ENCODE measurements around the gene ANKMY2.

ANKMY2 gene

DNA sequence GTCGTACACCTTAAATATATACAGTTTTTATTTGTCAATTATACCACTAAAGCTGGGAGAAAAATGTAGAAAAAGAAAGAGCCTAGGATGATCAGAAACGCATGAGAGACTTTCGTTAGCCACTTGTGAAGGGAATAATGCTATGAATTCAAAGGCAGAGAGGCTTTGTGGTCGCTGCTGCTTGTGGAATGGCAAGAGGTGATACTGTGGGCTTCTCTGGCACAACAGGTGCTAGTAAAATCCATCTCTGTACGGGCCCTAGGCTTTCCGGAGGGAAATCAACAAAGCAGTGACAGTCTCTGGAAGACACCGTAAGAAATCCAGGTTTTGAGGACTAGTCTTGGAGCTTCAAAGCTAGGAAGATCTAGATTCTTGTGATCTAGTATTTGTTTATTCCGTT lies 66.3 kb downstream of the ANKMY2 start:
- no peak for DNase-seq (ENCODE audit: low read depth)

DNA sequence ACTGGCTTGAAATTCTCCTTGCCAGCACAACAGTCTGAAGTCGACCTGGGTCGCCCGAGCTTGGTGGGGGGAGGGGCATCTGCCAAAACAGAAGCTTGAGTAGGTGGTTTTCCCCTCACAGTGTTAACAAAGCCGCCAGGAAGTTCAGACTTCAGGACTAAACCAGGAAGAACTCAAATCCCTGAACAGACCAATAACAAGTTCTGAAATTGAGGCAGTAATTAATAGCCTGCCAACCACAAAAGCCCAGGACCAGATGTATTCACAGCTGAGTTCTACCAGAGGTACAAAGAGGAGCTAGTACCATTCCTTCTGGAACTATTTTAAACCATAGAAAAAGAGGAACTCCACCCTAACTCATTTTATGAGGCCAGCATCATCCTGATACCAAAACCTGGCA lies 73.6 kb downstream of the ANKMY2 start:
- no peak for DNase-seq (ENCODE audit: low read depth)

DNA sequence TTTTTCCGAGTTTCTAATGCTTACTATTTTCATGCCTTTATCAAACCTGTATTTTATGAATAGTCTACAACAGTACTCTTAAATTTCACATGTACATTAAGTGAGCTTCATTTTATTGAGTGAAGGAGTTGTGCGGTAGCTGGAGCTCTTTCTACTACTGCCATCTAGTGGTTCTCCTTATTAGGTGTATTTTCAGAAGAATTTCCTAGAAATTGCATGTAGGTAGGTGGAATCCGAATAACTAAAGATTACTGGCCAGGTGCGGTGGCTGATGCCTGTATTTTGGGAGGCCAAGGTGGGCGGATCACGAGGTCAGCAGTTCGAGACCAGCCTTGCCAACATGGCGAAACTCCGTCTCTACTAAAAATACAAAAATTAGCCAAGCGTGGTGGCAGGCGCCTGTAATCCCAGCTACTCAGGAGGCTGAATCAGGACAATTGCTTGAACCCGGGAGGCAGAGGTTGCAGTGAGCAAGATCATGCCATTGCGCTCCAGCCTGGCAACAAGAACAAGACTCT lies 80.6 kb downstream of the ANKMY2 start:
- no peak for DNase-seq (ENCODE audit: low read depth)

DNA sequence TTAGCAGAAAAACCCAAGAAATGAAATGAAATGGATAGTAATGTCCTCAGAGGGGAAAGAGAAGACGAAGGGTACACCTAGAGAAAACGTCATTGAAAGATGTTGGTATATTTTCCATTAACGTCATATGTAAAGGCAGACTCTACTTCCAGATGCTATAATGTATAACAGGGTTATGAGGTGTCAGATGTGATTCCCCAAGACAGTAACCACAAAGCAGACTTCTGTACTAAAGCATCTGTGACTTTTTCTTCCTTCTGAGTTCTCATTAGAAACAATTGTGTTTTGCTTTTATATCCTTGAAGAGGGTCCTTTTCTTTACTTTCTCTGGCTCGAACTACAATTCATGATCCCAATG lies 81.6 kb downstream of the ANKMY2 start:
- no peak for DNase-seq (ENCODE audit: low read depth)

DNA sequence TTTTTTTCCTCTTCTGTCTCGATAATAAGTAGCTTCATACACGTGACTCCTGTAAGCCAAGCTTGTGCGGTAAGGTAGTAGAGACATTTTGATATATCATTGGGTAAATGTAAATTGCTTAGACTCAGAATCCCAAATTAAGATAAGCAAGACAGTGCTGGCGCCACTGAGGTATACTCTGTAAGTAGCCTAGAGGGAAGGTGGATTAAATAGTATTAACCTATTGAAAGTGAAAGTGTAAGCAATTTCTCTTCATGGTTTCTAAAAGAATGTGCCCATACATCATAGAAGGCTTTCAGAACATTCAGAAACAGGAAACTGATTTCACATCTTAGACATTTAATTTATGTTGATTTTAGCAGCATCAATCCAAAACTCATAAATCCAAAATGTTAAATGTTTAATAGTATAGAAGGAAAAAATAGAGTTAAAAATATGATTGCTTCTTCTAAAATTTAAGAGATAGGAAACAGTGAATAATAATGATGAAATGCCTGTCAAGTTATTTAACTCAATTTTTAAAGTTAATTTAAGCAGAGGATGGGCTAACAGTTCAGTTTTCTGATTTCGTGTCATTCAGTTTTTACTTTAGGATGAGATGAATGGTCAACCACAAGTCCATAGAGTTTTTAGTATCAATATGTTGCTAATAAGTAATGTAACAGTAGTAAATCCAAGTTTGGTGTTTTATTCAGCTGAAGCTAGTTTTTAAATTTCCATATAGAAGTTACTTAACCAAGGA lies 82.1 kb downstream of the ANKMY2 start:
- DNase-seq (ENCODE audit: low read depth): no peak

DNA sequence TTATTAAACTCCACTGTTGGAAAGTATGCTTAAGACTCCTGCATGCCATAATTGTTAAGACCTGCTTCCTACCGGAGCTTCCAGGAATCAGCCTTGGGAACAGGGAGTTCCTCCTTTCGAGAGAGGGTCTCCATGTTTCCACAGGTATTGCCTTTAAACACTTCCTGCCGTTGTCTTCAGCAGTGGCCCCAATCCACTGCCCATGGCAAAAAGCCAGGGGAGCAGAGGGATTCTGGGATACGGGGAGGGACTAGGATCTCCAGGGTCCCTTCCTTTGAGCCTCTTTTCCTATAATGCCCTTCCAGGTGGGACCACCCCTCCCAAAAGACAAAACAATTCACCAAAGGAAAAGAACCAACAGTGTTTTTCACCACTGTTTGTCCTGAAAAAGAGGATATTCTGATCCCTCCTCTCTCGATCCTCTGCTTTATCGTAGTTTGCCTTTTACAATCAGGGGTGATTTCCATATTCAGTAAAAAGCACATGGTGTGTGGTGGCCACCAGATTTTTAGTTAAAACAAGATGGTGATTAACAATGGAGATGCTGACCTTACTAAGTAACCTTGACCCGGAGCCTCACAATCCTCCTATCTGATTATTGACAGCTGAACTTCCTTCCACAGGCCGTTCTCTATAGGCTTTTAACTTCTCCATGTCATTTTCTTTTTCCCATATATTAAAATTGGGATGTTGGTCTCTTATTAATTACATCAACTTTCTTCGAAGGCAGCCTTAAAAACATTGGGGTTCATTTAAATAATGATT lies 82.9 kb downstream of the ANKMY2 start:
- no peak for DNase-seq (ENCODE audit: low read depth)

DNA sequence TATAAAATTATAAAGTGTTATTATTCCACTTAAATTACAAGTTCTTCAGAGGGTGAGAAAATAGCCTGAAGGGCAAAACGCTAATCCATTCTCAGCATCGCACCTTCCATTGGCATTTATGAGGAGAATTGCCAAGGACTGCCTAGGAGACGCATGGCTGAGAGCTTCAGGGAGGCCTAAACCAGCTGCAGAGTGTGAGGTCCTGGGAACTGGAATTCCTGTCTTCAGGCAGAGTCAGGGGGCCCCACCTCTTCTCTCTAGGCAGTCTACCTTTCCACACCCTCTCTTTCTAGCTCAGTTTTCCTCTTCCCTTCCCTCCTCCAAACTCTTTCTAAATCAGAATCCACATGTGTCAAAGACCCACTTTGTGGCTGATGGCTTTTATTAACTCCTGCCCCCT lies 83.6 kb downstream of the ANKMY2 start:
- no peak for DNase-seq (ENCODE audit: low read depth)

DNA sequence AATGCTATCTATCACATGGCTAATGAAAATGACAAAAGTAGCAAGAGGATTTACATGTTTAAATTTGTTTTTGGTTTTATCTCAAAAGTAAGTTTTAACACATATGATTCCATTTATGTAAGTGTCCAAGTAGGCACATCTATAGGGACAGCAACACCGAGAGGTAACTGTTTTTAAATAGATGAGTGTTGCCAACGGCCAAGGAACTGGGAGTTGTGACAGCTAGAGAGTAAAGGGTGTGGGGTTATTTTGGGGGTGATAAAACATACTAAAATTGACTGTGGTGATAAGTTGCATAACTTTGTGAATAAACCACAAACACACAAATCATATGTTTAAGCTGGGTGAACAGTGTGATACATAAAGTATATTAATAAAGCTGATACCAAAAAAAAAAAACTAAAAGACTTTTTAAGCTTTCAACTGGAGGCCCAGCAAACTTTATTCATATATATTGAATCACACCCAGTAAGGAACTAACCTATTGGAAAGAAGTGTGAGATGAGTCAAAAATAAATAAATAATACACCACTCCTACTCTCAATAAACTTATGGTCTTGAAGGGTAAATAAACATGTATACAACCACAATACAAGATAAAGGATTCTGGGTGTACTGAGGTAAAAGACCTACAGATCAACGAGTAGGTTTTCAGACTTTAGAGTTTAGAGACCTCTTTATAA lies 85.9 kb downstream of the ANKMY2 start:
- no peak for DNase-seq (ENCODE audit: low read depth)

DNA sequence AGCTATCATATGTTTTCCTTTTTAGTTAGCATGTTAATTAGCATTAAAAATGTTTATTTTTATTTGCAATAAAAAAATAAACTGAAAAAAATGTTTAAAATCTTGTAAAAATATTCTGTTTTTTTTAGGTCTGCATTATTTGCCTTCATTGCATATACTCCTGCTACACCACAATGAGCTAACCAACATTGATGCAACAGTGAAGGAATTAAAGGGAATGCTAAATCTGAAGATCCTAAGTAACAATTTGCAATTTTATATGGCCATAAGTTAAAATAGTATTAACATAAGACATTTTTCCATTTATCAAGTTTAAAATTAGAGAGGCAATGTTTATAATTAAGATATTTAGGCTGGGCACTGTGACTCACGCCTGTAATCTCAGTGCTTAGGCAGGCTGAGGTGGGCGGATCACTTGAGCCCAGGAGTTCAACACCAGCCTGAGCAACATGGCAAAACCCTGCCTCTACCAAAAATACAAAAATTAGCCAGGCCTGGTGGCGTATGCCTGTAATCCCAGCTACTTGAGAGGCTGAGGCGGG lies 86.7 kb downstream of the ANKMY2 start:
- DNase-seq (ENCODE audit: low read depth): no peak

DNA sequence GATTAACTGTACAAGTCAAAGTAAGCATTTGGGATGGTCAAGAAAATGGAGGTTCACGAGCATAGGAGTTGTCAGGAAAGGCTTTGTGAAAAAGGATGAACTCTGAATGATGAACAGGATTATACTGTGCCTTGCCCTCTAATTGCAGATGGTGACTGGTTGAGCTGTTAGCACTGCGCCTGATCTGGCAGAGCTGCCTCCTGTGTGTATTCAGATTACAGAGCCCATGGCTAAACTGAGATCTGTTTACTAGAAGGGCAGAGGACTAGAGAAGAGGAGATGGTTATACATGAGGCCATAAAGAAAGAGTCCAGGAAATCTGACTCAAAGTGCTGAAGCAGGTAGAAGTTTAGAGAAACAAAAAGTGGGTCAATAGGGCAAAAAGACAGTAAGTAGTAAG lies 89.2 kb downstream of the ANKMY2 start:
- DNase-seq (ENCODE audit: low read depth): no peak

DNA sequence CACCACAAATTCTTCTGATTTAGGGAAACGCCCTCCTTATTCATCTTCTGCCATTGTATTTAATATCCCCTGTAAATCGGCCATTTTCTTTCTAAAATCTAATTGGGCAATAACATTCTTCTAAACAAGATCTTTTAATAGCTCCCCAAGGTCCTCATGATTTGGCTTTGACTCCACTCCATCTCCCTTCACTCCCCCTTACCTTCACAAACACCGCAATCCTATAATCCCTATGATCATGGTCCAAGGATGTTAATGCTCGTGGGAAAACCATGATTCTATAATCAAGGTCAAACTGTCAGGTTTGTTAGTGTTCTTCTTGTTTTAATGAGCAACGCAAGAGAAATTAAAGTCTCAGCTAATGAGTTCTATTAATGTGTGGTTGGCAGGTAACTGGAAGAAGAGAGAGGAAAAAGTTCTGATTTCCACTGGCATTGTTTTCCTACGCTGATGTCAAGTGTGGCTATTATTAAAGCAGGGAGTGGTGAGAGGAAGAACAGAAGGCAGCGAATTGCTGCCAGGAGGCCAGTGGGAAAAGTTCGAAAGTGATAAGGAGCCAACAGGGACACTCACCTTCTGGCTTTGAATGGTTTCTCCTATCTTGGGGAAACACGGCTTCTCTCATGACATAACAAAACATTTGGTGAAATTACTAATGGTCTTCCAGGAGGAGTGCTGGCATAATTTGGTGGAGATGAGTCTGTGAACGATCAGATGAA lies 90.9 kb downstream of the ANKMY2 start:
- no peak for DNase-seq (ENCODE audit: low read depth)

DNA sequence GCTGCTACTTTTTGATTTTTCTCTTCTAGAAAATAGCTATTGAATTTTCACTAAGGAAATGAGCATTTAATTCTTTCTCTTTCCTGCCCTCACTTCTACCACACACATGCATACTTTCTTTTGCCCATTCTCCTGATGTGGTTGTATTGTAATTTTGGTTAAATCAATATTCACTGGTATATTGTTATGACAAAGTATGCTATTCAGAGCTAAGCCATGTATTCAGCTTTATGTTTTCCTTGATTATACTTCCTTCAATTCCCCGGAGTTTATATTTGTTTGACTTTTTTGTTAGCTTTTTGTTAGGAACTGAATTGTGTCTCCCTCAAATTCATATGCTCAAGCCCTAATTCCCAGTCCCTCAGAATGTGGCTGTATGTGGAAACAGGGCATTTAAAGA lies 94.9 kb downstream of the ANKMY2 start:
- no peak for DNase-seq (ENCODE audit: low read depth)

Data from activated T-cell treated with anti-CD3 and anti-CD28 coated beads for 24 hours (primary cell).